GM18858 (cell line): ENCODE results near the gene DOCK7.
"Not testable (repeated sequence)": the region's sequence is repeated elsewhere in the genome, so short reads cannot be mapped to it uniquely, and the experiment has no call there.

Experiments used
- ATAC-seq: cut with Tn5 transposase; IDR thresholded peaks from one replicate; pipeline ENCODE4 v1.9.1; 2021; ENCODE audit not compliant: unreplicated experiment

DOCK7 gene

DNA sequence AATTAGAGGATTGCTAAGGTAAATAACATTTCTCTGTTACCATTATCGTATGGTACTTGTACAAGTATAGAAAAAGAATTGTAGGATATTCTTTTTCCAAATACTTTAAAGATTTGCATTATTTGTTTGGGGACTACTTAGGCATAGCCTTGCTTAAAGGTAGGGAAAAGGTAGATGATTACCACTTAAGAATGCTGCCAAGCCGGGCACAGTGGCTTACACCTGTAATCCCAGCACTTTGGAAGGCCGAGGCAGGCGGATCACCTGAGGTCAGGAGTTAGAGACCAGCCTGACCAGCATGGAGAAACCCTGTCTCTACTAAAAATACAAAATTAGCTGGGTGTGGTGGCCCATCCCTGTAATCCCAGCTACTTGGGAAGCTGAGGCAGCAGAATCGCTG lies 10.0 kb upstream of the DOCK7 start:
- not testable (repeated sequence) for ATAC-seq

DNA sequence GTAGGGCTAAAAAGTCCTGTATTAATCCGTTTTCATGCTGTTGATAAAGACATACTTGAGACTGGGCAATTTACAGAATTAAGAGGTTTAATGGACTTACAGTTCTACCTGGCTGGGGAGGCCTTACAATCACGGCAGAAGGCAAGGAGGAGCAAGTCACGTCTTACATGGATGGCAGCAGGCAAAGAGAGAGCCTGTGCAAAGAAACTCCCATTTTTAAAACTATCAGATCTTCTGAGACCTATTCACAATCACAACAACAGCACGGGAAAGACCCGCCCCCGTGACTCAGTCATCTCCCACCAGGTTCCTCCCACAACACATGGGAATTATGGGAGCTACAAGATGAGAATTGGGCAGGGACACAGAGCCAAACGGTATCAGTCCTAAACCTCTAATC lies 6.3 kb upstream of the DOCK7 start:
- ATAC-seq, result not testable (repeated sequence)

DNA sequence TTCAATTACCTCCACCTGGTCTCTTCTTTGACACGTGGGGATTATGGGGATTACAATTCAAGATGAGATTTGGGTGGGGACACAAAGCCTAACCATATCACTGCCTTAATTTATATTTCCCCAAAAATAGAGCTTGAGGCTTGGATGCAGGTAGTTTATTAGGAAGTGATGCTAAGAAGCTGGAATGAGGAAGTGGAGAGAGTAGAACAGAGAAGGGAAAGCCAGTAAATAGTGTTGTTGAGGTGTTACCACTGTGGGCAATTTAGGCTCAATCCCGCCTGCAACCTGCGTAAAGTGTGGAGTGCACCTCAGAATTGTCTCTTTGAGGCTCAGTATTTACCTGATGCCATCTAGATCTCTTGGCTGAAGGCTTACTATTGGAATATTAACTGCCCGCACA lies 4.9 kb upstream of the DOCK7 start:
- no peak for ATAC-seq

DNA sequence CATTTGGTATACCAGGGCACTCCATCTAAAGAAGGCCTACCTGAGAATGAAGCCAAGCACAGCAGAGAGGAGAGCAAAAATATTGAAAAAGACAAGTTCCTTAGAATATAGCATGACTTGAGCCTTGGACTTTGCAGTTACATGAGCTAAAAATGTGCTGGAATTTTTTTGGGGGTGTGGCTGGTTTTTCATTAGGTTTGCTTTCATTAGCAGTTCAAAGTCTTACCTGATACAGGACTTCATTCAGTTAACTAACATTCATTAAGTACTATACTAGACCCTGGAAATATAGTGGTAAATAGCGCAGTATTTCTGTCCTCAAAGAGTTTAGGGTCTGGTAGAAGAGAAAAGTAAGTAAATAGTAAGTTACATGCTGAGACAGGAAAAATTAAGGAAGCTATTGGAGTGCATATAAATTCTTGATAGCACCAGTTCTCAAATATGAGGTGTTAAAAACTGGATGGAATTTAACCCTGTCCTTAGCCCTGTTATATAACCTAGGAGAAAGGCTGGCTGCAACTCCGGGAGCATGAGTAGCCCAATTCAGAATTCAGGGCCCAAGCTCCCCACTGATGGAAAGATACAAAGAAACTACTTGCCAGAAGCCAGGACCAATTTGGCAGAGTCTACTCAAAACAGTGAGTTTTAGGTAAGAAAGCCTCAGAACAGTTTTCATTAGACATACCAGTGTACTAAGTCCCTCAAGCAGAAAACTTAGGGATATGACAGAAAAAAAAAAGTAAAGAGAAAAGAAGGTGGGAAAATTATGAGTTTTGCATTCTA lies 3.1 kb upstream of the DOCK7 start:
- ATAC-seq, result no peak

DNA sequence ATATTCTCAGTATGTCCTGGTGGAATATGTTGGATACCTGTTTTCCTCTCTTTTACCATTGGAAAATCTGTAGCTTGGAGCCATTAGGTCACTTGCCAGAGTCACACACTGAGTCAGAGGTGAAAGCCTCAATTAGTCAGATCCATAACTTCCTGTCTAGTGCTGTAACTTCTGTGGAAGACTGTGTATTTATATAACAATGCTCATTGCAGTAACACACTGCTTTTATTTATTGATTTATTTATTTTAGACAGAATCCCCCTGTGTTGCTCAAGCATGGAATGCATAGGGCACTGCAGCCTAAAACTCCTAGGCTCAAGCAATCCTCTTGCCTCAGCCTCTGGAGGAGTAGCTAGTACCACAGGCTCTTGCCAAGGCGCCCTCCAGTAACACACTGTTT lies 1.3 kb upstream of the DOCK7 start:
- ATAC-seq, result no peak

DNA sequence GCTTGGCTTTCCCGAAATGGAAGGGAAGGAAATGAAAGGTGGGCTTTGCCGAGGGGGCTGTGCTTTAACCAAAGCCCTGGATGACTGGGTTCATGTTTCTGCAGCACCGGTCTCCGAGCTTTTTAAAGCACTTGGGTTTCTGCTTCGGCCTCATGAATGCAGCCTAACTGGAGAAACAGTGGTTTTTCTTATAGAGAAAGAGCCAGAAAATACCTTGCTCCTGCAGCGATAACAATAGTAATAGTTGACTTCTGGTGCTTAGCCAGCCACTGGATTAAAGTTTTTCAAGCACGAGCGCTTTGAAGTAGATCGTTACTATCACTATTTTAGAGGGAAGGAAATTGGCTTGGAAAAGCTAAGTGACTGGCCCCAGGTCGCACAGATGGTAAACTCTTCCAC lies 500 bp upstream of the DOCK7 start:
- no peak for ATAC-seq

DNA sequence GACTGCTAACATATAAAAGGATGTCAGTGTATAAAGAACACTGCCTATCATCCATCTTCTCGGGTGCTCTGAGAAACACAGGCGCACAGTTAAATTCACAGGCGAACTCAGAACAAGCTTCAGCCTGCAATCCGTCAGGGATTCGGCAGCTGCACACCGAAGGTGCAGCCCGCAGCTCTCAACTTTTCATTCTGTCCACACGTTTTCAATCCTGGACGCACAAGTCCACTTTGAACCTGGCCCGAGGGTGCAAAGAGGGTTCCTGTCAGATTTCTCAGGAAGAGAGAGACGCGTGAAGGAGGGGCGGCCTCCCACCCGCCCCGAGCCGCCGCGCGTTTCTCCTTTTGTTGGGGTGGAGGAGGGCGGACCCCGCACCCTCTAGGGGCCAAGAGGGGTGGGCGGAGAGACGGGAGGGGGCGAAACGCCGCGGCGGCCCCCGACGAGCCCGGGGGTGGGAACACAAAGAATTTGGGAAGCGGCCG lies 724 bp downstream of the DOCK7 start:
- peak; percentile 29 for ATAC-seq

DNA sequence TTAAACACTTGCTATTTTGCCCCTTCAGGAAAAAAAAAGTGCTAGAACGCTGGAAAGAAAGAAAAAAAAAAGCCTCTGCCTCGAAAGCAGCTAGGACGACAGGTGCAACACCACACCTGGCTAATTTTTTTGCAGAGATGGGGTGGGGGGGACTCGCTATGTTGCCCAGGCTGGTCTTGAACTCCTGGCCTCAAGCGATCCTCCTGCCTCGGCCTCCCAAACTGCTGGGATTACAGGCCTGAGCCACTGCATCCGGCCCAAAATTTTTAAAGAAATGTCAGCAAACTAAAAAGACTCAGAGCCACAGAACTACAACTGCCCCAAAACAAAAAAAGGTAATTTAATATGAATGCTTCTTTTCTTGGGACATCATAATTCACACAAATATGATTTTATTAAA lies 1.4 kb downstream of the DOCK7 start:
- no peak for ATAC-seq

DNA sequence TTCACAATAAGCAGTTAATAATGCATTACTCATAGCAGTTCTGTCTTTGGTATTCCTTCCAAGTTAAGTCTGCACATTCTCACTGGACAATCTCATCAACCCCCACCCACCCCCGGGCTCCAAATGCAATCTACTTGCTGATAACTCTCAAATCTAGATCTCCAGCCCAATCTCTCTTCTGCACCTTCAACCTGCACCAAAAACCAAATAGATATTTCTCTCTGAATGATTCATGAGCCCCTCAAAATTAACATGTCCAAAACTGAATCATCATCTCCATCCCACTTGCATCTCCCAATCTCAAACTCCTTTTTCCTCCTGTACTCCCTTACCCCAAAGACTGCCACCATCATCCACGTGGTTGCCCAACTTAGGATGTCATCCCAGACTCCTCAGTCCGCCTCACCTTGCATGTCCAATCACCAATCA lies 2.7 kb downstream of the DOCK7 start:
- no peak for ATAC-seq

DNA sequence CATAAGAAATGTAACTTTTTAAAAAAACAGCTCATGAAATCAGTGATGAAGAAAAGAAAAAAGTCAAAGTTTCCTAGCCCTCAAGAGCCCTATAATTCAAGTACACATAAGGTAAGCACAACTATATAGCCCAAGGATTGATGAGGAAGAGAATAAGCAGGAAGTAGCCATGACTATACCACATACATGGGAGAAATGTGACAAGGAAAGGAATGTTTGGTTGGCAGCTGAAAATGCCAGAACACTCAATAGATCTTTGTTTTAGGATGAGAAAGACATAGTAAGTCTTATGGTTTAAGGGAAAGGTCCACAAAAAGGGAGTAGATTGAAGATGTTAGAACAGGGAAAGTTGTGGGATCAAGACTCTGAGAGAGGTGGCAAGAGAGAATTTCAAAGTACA lies 5.7 kb downstream of the DOCK7 start:
- ATAC-seq, result no peak

DNA sequence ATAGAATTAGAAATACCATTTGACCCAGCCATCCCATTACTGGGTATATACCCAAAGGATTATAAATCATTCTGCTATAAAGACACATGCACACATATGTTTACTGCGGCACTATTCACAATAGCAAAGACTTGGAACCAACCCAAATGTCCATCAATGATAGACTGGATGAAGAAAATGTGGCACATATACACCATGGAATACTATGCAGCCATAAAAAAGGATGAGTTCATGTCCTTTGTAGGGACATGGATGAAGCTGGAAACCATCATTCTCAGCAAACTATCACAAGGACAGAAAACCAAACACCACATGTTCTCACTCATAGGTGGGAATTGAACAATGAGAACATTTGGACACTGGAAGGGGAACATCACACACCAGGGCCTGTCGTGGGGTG lies 7.2 kb downstream of the DOCK7 start:
- not testable (repeated sequence) for ATAC-seq

DNA sequence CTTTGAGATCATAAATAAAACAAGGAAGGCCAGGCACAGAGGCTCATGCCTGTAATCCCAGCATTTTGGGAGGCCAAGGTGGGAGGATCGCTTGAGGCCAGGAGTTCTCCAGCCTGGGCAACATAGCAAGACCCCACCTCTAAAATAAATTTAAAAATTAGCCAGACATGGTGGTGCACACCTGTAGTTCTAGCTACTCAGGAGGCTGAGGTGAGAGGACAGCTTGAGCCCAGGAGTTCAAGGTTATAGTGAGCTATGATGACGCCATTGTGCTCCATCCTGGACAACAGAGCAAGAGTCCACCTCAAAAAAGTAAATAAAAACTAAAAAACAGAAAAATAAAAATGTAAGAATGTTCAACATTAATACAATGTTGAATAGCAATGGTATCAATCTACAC lies 10.4 kb downstream of the DOCK7 start:
- not testable (repeated sequence) for ATAC-seq

DNA sequence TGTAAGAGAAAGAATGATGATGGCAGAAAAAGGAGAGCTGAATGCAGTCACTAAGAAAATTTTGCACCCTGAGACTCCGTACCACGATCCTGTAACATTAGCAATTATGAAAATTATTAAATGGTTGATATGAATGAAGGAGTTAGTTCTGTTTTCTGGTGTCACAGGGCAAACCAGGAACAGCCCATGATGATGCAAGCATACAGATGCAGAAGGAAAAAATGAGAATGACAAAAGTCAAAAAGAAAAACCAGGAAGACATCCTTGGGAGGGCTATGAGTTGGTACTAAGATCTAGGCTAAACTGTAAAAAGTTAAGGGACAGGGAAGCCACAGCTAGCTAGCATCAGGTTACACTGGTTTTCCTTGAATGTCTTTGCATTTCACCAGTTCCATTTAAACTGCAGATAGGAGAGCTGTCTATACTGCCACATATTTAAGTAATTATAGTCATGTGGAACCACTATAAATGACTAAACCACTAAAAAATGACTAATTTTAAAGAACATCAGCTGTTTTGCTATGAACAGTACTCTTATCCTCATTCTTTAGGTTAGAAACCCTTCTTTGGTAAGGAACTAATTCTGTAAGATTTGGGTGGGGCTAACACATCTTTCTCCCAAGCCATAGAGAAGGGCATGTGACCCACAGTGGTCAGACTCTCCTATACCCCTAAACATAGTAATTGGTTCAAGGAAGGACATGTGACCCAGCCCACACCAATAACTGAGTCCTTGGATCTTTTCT lies 11.4 kb downstream of the DOCK7 start:
- ATAC-seq, result no peak

DNA sequence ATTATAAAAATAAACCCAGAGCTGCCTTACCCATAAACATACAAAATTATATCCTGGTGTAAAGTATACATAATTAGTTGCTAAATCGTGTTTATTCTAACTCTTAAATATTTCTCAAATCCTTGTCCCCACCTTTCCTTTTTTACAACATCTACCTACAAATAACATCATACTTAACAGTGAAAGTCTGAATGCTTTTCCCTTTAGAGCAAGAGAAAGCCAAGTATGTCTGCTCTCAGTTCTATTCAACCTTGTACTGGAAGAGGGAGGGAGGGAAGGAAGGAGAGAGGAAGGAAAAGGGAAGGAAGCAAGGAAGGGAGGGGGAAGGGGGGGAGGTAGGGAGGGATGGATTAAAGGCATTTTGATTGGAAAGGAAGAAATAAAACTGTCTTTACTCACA lies 14.6 kb downstream of the DOCK7 start:
- ATAC-seq, result no peak

DNA sequence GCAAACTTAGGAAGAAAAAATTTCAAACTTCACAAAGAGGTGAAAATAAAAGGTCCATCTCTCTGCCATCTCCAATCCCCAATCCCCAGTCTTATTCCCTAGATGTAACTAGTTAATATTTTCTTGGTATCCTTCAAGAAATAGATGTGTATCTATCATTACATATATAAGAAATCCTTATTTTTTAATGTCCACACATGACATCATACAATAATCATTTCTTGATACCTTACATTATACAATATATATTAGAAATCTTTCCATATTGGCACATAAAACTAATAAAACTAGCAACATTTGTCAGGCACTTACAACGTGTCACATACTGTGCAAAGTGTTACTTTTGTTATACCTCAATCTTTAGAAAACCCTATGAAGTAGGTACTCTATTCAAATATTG lies 16.2 kb downstream of the DOCK7 start:
- ATAC-seq, result no peak

DNA sequence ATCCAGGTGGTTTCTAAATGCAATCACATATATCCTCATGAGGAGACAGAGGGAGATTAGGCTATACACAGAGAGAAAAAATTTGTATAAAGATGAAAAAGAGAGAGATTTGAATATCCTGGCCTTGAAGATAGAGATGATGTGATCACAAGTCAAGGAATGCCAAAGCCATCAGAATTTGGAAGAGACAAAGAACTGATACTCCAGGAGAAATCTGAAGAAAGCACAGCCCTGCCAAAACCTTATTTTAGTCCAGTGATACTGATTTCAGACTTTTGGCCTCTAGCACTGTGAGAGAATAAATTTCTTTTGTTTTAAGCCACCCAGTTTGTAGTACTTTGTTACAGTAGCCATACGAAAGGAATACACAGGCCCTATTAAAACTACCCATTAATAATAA lies 33.4 kb downstream of the DOCK7 start:
- no peak for ATAC-seq

DNA sequence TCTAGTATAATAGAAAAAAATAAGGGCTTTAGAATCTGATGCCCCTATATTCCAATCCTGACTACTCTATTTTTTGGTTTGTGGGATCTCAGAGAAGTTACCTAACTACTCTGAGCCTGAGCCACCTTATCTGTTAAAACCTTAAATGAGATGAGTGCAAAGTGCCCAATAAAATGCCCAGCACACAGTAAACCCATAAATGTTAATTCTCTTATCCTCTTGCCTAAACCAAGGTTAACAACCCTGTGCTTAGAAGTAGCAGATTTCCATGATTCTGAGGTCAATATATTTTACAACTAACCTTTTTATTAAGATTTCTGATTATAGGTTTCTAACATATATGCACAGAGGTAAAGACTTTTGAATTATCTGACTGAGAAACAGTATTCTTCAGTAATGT lies 35.8 kb downstream of the DOCK7 start:
- no peak for ATAC-seq

DNA sequence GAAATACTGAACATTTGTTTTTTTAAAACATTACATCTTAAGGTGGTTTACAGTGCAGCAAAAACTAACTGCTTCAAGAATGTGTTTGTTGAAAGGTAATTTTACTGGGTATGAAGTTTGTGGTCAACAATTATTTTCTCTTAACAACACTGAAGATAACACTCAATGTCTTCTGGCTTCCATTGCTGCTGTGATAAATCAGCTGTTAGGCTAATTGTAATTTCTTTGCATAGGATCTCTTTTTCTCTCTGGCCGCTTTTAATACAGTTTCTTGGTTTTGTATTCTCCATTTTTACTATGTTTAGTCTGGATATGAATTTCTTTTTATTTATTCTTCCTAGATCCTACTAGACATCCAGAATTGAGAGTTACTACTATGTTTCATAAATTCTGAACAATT lies 44.9 kb downstream of the DOCK7 start:
- ATAC-seq, result no peak

DNA sequence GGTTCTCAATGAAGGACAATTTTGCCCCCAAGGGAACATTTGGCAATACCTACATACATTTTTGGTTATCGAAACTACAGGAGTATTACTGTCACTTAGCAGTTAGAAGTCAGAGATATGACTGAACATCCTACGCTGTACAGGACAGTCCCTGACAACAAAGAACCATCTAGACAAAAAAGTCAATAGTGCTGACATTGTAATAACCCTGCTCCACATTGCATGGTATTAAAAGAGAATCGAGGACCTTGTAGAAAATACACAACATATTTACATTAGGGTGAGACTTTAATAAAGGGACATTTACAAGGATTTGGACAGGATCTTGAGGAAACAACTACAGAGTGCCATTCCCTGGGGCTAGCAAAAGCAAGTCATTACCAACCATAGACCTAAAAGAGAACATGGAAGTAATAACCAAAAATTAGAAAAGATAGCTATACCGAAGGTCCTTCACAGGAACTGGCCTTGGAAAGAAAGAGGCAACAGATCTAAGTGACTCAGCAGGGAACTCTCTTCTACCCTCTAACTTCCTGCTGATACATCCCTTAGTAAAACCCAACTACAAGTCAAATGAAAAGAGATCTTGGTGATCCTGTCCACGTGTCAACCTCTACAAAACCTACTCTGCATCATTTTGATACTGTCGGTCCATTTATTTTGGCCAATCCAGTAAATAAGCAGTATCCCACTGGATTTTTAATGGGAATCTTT lies 50.6 kb downstream of the DOCK7 start:
- ATAC-seq, result no peak

DNA sequence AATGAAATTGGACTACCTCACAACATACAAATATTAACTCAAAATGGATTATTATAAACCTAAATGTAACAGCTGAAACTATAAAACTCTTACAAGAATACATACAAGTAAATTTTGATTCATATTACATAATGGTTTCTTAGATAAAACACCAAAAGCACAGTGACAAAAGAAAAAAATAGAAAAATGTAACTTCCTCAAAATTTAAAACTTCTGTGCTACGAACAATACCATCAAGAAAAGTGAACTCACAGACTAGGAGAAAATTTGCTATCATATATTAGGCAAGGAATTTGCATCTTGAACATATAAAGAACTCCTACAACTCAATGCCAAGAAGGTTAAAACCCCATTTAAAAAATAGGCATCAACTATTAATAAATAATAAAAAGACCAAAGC lies 59.7 kb downstream of the DOCK7 start:
- ATAC-seq, result no peak

DNA sequence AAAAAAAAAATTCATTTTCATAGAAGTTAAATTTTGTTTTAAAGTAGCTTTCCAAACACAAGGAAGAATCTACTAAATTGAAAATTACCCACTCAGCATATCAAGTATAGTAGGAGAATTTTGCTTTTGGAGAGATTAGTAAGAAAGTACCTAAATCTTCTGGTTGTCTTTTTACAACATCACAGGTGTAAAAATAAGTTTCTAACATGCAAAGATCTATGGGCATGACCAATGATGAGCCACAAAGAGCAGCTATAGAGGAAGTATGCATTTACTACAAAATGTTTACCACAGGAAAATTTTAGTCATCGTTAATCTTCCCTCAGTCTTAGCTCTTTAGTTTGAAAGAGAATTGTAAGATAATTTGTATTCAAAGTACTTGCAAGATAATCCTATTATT lies 62.8 kb downstream of the DOCK7 start:
- peak; percentile 68 for ATAC-seq

DNA sequence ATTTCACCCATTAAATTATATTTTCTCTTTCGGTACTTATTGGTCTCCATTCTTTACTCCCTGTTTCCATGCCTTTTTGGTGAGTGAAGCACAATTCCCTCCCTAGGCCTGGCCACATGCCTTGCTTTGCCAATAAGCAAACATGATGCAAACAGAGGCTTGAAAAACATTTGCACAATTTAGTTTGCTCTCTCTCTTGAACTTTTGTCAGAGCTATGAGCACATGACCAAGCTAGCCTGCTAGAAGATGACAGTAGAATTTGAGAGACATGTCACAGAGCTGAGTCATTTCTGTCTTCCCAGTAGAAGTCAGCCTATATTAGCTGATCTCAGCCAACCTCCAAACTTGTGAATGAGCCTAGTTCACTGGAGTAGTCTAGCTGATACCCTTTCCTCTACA lies 66.3 kb downstream of the DOCK7 start:
- peak; percentile 85 for ATAC-seq
